Astrocyte (in vitro differentiated cells and primary cell): ENCODE results near the gene SAP130. TPM values are rescaled to one million over a fixed set of nuclear protein-coding genes. Genes with fewer than 3 reads are reported as not detected.

Source experiments
- DNase-seq: peaks from one replicate; pipeline ENCODE4 v3.0.0-alpha.2; 2010; ENCODE audit warnings: low read depth
- FAIRE-seq: peaks from 2 replicates; lab custom pipeline; 2011; peaks lifted over from hg19 to GRCh38; lab: Jason Lieb, UNC
- H2AFZ ChIP-seq: 2 replicates; pipeline ENCODE4 v1.6.0; 2012; ENCODE audit warnings: low read depth, low read length, inconsistent platforms
- H3K27ac ChIP-seq: 2 replicates; pipeline ENCODE4 v1.5.1; 2011; ENCODE audit warnings: low read depth, low read length, inconsistent platforms
- H3K27me3 ChIP-seq: 2 replicates; pipeline ENCODE4 v1.6.0; 2011; ENCODE audit warnings: low read length, inconsistent platforms; ENCODE audit not compliant: insufficient read depth
- H3K36me3 ChIP-seq: 2 replicates; pipeline ENCODE4 v1.5.1; 2011; ENCODE audit warnings: low read length, inconsistent platforms; ENCODE audit not compliant: insufficient read depth
- H3K4me1 ChIP-seq: 2 replicates; pipeline ENCODE4 v1.5.1; 2011; ENCODE audit warnings: low read length, inconsistent platforms; ENCODE audit not compliant: insufficient read depth
- H3K4me2 ChIP-seq: 2 replicates; pipeline ENCODE4 v1.6.0; 2012; ENCODE audit warnings: low read length, inconsistent platforms
- H3K4me3 ChIP-seq: 2 replicates; pipeline ENCODE4 v1.5.1; 2011; ENCODE audit warnings: low read depth, mild to moderate bottlenecking, low read length, inconsistent platforms; ENCODE audit not compliant: insufficient read depth
- H3K79me2 ChIP-seq: 2 replicates; pipeline ENCODE4 v1.6.0; 2012; ENCODE audit warnings: mild to moderate bottlenecking, low read length, inconsistent platforms; ENCODE audit not compliant: insufficient read depth
- H3K9ac ChIP-seq: 2 replicates; pipeline ENCODE4 v1.6.0; 2012; ENCODE audit warnings: mild to moderate bottlenecking, low read length, inconsistent platforms
- H3K9me3 ChIP-seq: 2 replicates; pipeline ENCODE4 v1.5.1; 2012; ENCODE audit warnings: low read depth, mild to moderate bottlenecking, low read length, inconsistent platforms; ENCODE audit not compliant: insufficient read depth
- H4K20me1 ChIP-seq: 2 replicates; pipeline ENCODE4 v1.6.0; 2012; ENCODE audit warnings: low read length, inconsistent platforms; ENCODE audit not compliant: insufficient read depth
- H3K27ac Mint-ChIP-seq: one replicate; pipeline ENCODE4 v1.8.0; 2021; ENCODE audit warnings: mild to moderate bottlenecking, mixed read lengths; ENCODE audit not compliant: unreplicated experiment
- H3K27me3 Mint-ChIP-seq: one replicate; pipeline ENCODE4 v1.8.0; 2021; ENCODE audit warnings: low read depth, mixed read lengths; ENCODE audit not compliant: unreplicated experiment
- H3K36me3 Mint-ChIP-seq: one replicate; pipeline ENCODE4 v1.8.0; 2021; ENCODE audit warnings: low read depth, mixed read lengths; ENCODE audit not compliant: unreplicated experiment
- H3K4me1 Mint-ChIP-seq: one replicate; pipeline ENCODE4 v1.8.0; 2021; ENCODE audit warnings: low read depth, mixed read lengths; ENCODE audit not compliant: unreplicated experiment
- H3K4me3 Mint-ChIP-seq: one replicate; pipeline ENCODE4 v1.8.0; 2021; ENCODE audit warnings: mild to moderate bottlenecking, moderate library complexity, mixed read lengths; ENCODE audit not compliant: unreplicated experiment
- H3K9me3 Mint-ChIP-seq: one replicate; pipeline ENCODE4 v1.8.0; 2021; ENCODE audit warnings: mild to moderate bottlenecking, mixed read lengths; ENCODE audit not compliant: unreplicated experiment
- CTCF ChIP-seq: IDR thresholded peaks from 2 replicates; pipeline ENCODE4 v1.5.1; 2011; ENCODE audit warnings: low read depth, mild to moderate bottlenecking, inconsistent platforms, low read length, moderate library complexity; ENCODE audit not compliant: insufficient read depth
- EZH2 ChIP-seq: IDR thresholded peaks from 2 replicates; pipeline ENCODE4 v1.6.1; 2012; ENCODE audit warnings: mild to moderate bottlenecking, low read length, inconsistent platforms; ENCODE audit not compliant: insufficient read depth
- total RNA-seq: library from RNA; stranded (reverse); gene quantifications from 2 replicates; pipeline ENCODE4 v1.2.1, GENCODE V29; 2021

The SAP130 gene
- total RNA-seq, 1 donor from 2014 or later: 24.6 TPM

- TF ChIP-seq CTCF: no peak
- no peak for TF ChIP-seq EZH2
- Histone ChIP-seq H3K36me3 (peaks cover 27% of the 10 kb centered on the region), H3K9ac (no peak overlapping the region), H3K4me2 (no peak overlapping the region), H3K4me1 (no peaks in the 10 kb centered on the region), H3K27ac (no peak overlapping the region), H3K79me2 (no peaks in the 10 kb centered on the region), H3K4me3 (no peak overlapping the region), H3K27me3 (no peaks in the 10 kb centered on the region), H3K9me3 (no peaks in the 10 kb centered on the region), H2AFZ (no peak overlapping the region), H4K20me1 (no peaks in the 10 kb centered on the region)
- H3K27ac Mint-ChIP-seq: no peak overlapping the region
- H3K9me3 Mint-ChIP-seq: no peaks in the 10 kb centered on the region
- no peak overlapping the region for H3K4me3 Mint-ChIP-seq
- DNase-seq: no peak
- H3K36me3 Mint-ChIP-seq: peaks cover 17% of the 10 kb centered on the region
- no peak for FAIRE-seq
- no peaks in the 10 kb centered on the region for H3K27me3 Mint-ChIP-seq
- no peaks in the 10 kb centered on the region for H3K4me1 Mint-ChIP-seq
These were observed 85.9 kb downstream of the SAP130 start for GRCh38 chr2:127942002-127942401.

GRCh38 chr2:127941461-127941860, 86.4 kb downstream of the SAP130 start:
- DNase-seq: no peak
- H3K36me3 ChIP-seq: peaks cover 27% of the 10 kb centered on the region
- H3K4me1 ChIP-seq: no peaks in the 10 kb centered on the region
- H4K20me1 ChIP-seq: no peaks in the 10 kb centered on the region
- no peaks in the 10 kb centered on the region for H3K79me2 ChIP-seq
- H3K27me3 Mint-ChIP-seq: no peaks in the 10 kb centered on the region
- no peak for FAIRE-seq
- no peaks in the 10 kb centered on the region for H3K9me3 ChIP-seq
- H3K9ac ChIP-seq: no peak overlapping the region
- no peaks in the 10 kb centered on the region for H3K4me1 Mint-ChIP-seq
- H3K4me3 Mint-ChIP-seq: no peak overlapping the region
- H3K27me3 ChIP-seq: no peaks in the 10 kb centered on the region
- H2AFZ ChIP-seq: no peak overlapping the region
- no peak overlapping the region for H3K4me2 ChIP-seq
- H3K27ac Mint-ChIP-seq: no peak overlapping the region
- H3K4me3 ChIP-seq: no peak overlapping the region
- TF ChIP-seq EZH2: no peak
- TF ChIP-seq CTCF: no peak
- no peaks in the 10 kb centered on the region for H3K9me3 Mint-ChIP-seq
- H3K27ac ChIP-seq: no peak overlapping the region
- H3K36me3 Mint-ChIP-seq: peaks cover 17% of the 10 kb centered on the region

DNA sequence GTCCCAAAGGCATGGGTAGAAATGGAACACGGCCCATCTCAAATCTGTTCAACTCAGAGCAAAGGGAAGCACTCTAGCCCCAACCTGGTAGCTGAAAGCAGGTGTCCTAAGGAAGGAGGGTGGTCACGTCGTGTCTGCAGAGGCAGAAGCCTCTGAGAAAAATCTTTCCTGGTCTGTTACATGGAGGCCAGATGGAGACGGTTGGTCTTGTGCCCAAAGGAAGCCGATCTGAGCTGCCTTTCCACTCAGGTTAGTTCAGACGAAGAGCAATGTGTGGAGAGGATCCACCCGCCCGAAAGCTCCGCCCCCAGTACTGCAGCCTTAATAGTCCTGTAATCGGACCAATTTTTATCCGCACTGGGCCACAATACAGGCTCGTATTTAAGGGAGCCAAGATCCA, 87.2 kb downstream of the SAP130 start:
- H3K27ac Mint-ChIP-seq: no peak overlapping the region

More for the DNA sequence above, 87.2 kb downstream of the SAP130 start:
- H3K79me2 ChIP-seq: no peaks in the 10 kb centered on the region
- TF ChIP-seq EZH2: no peak
- TF ChIP-seq CTCF: no peak
- no peaks in the 10 kb centered on the region for H4K20me1 ChIP-seq
- Mint-ChIP-seq H3K9me3 (no peaks in the 10 kb centered on the region), H3K36me3 (peaks cover 12% of the 10 kb centered on the region), H3K27me3 (no peaks in the 10 kb centered on the region), H3K4me1 (no peaks in the 10 kb centered on the region), H3K4me3 (no peak overlapping the region)
- FAIRE-seq (no peak), DNase-seq (no peak)
- H3K4me1 ChIP-seq: no peaks in the 10 kb centered on the region
- no peak overlapping the region for H3K9ac ChIP-seq
- no peaks in the 10 kb centered on the region for H3K27me3 ChIP-seq
- H2AFZ ChIP-seq: no peak overlapping the region
- no peaks in the 10 kb centered on the region for H3K9me3 ChIP-seq
- H3K4me3 ChIP-seq: no peak overlapping the region
- H3K27ac ChIP-seq: no peak overlapping the region
- H3K36me3 ChIP-seq: peaks cover 23% of the 10 kb centered on the region
- H3K4me2 ChIP-seq: no peak overlapping the region
